ENCODE measurements around the gene APP.

- TF ChIP-seq USF1 (CRISPR knock-in tag; IDR thresholded peaks at IDR 0.05) (no peak), E2F4 (CRISPR knock-in tag; IDR thresholded peaks at IDR 0.05; ENCODE audit: borderline replicate concordance, low read depth) (no peak), CBFB (CRISPR knock-in tag; IDR thresholded peaks at IDR 0.05; ENCODE audit: low read depth) (no peak), CTCF (IDR thresholded peaks at IDR 0.05) (no peak), MXD4 (CRISPR knock-in tag; IDR thresholded peaks at IDR 0.05; ENCODE audit: borderline replicate concordance) (no peak), ESRRA (CRISPR knock-in tag; IDR thresholded peaks at IDR 0.05; ENCODE audit: borderline replicate concordance) (no peak), ZNF425 (CRISPR knock-in tag; conservative IDR thresholded peaks at IDR 0.05) (no peak), ZNF121 (CRISPR knock-in tag; IDR thresholded peaks at IDR 0.05) (no peak), SP1 (CRISPR knock-in tag; conservative IDR thresholded peaks at IDR 0.05) (no peak), KAT7 (CRISPR knock-in tag; IDR thresholded peaks at IDR 0.05; ENCODE audit: borderline replicate concordance) (no peak), FOXP1 (CRISPR knock-in tag; IDR thresholded peaks at IDR 0.05; ENCODE audit: borderline replicate concordance) (no peak)
Observed at GRCh38 chr21:25977068-25977611, 193.4 kb downstream of the APP start.
